ENCODE measurements around the gene TMA7.

- TF ChIP-seq GATA2 (IDR thresholded peaks at IDR 0.05; ENCODE audit: low read depth, low read length), result no peak
- TF ChIP-seq GATA3 (IDR thresholded peaks at IDR 0.05; ENCODE audit: low read depth, low read length), result no peak
Measured at GRCh38 chr3:48437812-48438211, 2.2 kb upstream of the TMA7 start.
